Measurements from ENCODE around the gene SLC25A31.

SLC25A31 gene

DNA sequence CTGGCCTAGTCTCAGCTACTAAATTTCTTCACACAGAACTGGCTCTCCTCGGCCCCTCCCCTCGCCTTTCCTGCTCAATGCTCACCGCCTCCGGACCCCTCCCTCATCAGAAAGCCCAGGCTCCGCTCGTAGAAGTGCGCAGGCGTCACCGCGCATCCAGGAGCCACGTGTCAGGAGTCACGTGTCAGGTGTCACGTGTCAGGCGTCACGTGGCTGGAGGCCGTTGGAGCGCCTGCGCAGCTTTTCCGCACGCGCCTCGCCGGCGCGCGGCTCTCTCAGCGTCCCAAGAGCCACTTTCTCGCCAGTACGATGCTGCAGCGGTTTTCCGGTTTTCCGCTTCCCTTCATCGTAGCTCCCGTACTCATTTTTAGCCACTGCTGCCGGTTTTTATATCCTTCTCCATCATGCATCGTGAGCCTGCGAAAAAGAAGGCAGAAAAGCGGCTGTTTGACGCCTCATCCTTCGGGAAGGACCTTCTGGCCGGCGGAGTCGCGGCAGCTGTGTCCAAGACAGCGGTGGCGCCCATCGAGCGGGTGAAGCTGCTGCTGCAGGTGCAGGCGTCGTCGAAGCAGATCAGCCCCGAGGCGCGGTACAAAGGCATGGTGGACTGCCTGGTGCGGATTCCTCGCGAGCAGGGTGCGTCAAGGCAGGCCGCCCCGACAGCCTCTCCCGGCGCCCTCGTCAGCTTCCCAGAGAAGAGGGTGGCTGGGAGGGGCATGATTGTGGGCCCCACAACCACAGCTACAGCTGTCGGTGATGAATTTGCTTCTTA, at the start of gene SLC25A31:
SLC25A31 (plus strand) TSS at position 259 of the 772 bp plus-strand sequence; CDS start at position 405, 146 bp downstream.
- H3K27me3 ChIP-seq, result no peaks in the 10 kb centered on the region

GRCh38 chr4:127685292-127685691, 44.9 kb upstream of the SLC25A31 start:
- Histone ChIP-seq H3K36me3 (no peaks in the 10 kb centered on the region), H3K27me3 (no peaks in the 10 kb centered on the region), H3K4me3 (ENCODE audit: low read depth in 1 of 2, low read length in 1 of 2) (no peak overlapping the region), H3K27ac (no peak overlapping the region), H3K4me1 (ENCODE audit: control insufficient read depth in 1 of 2, insufficient read depth in 1 of 2, low read depth in 1 of 2, low read length in 1 of 2) (no peaks in the 10 kb centered on the region), H3K9me3 (no peaks in the 10 kb centered on the region)
- TF ChIP-seq, protein P1, sequence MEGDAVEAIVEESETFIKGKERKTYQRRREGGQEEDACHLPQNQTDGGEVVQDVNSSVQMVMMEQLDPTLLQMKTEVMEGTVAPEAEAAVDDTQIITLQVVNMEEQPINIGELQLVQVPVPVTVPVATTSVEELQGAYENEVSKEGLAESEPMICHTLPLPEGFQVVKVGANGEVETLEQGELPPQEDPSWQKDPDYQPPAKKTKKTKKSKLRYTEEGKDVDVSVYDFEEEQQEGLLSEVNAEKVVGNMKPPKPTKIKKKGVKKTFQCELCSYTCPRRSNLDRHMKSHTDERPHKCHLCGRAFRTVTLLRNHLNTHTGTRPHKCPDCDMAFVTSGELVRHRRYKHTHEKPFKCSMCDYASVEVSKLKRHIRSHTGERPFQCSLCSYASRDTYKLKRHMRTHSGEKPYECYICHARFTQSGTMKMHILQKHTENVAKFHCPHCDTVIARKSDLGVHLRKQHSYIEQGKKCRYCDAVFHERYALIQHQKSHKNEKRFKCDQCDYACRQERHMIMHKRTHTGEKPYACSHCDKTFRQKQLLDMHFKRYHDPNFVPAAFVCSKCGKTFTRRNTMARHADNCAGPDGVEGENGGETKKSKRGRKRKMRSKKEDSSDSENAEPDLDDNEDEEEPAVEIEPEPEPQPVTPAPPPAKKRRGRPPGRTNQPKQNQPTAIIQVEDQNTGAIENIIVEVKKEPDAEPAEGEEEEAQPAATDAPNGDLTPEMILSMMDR (IDR thresholded peaks at IDR 0.05), result no peak

More for the DNA sequence above, at the start of gene SLC25A31:
- TF ChIP-seq, protein P1 (IDR thresholded peaks at IDR 0.05), result no peak
- Histone ChIP-seq H3K9me3 (no peaks in the 10 kb centered on the region), H3K27ac (no peak within 1 kb of the TSS), H3K4me1 (ENCODE audit: control insufficient read depth in 1 of 2, insufficient read depth in 1 of 2, low read depth in 1 of 2, low read length in 1 of 2) (no peaks in the 10 kb centered on the region), H3K4me3 (ENCODE audit: low read depth in 1 of 2, low read length in 1 of 2) (no peak within 1 kb of the TSS), H3K36me3 (no peaks in the 10 kb centered on the region)

GRCh38 chr4:127686658-127687057, 43.5 kb upstream of the SLC25A31 start:
- Histone ChIP-seq H3K9me3 (no peaks in the 10 kb centered on the region), H3K27ac (no peak overlapping the region), H3K27me3 (no peaks in the 10 kb centered on the region), H3K4me3 (ENCODE audit: low read depth in 1 of 2, low read length in 1 of 2) (no peak overlapping the region), H3K36me3 (no peaks in the 10 kb centered on the region), H3K4me1 (ENCODE audit: control insufficient read depth in 1 of 2, insufficient read depth in 1 of 2, low read depth in 1 of 2, low read length in 1 of 2) (no peaks in the 10 kb centered on the region)
- TF ChIP-seq, protein P1 (IDR thresholded peaks at IDR 0.05), result no peak

DNA sequence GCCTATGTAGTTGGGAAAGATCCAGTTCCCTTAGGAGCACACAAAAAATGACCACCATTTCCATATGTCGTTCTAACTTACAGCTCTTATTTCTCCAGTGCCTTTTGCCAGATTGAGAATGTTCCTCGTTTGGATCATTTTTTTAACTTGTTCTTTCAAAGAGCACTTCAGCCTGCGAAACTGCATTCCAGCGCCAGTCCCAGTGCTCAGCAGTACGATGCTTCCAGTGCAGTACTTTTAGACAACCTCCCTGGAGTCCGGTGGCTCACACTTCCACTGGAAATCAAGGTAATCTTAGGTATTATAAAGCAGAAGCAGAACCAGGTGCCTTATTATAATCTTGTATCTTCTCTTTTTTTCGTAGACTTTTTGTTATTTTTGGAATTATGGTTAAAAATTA, 42.6 kb upstream of the SLC25A31 start:
- no peaks in the 10 kb centered on the region for H3K4me1 ChIP-seq (ENCODE audit: control insufficient read depth in 1 of 2, insufficient read depth in 1 of 2, low read depth in 1 of 2, low read length in 1 of 2)
- H3K4me3 ChIP-seq (ENCODE audit: low read depth in 1 of 2, low read length in 1 of 2), result no peak overlapping the region
- no peaks in the 10 kb centered on the region for H3K27me3 ChIP-seq
- no peaks in the 10 kb centered on the region for H3K9me3 ChIP-seq
- TF ChIP-seq, protein P1 (IDR thresholded peaks at IDR 0.05), result no peak
- H3K27ac ChIP-seq, result no peak overlapping the region
- no peaks in the 10 kb centered on the region for H3K36me3 ChIP-seq

GRCh38 chr4:127698789-127699200, 31.4 kb upstream of the SLC25A31 start:
- Histone ChIP-seq H3K27me3 (no peaks in the 10 kb centered on the region), H3K4me3 (ENCODE audit: low read depth in 1 of 2, low read length in 1 of 2) (no peak overlapping the region), H3K4me1 (ENCODE audit: control insufficient read depth in 1 of 2, insufficient read depth in 1 of 2, low read depth in 1 of 2, low read length in 1 of 2) (no peaks in the 10 kb centered on the region), H3K27ac (no peak overlapping the region), H3K9me3 (no peaks in the 10 kb centered on the region), H3K36me3 (no peaks in the 10 kb centered on the region)
- TF ChIP-seq, protein P1 (IDR thresholded peaks at IDR 0.05), result no peak

All from neutrophil (primary cell).